SU-DHL-6 (cell line): Measurements from ENCODE around the gene RSU1.

Experiments used
- H2AFZ ChIP-seq: fragments of 200-600 bp; sonication (generic); 2 replicates; pipeline ENCODE4 v1.6.1; 2014; ENCODE audit warnings: low read depth, mild to moderate bottlenecking, moderate library complexity, mixed read lengths, antibody characterized with exemption, low read length; ENCODE audit not compliant: severe bottlenecking
- H3F3A ChIP-seq: fragments of 200-600 bp; shearing (Covaris generic); 2 replicates; pipeline ENCODE4 v1.6.0; 2016; ENCODE audit warnings: antibody characterized with exemption, mild to moderate bottlenecking; ENCODE audit not compliant: insufficient read depth
- H3K27ac ChIP-seq: fragments of 200-600 bp; sonication (generic); 2 replicates; pipeline ENCODE4 v1.5.1; 2016; ENCODE audit warnings: low read depth, mild to moderate bottlenecking, low read length, moderate library complexity, mixed read lengths
- H3K27me3 ChIP-seq: fragments of 200-600 bp; sonication (generic), shearing (Covaris generic); 2 replicates; pipeline ENCODE4 v1.6.0; 2014; ENCODE audit warnings: mild to moderate bottlenecking, low read length
- H3K36me3 ChIP-seq: fragments of 200-600 bp; sonication (generic); 2 replicates; pipeline ENCODE4 v1.6.1; 2014; ENCODE audit warnings: mild to moderate bottlenecking, low read length, mixed read lengths
- H3K4me2 ChIP-seq: fragments of 300-600, 200-600 bp; shearing (Covaris generic), sonication (generic); 2 replicates; pipeline ENCODE4 v1.6.0; 2014; ENCODE audit warnings: low read length, low read depth, mild to moderate bottlenecking; ENCODE audit not compliant: poor library complexity, severe bottlenecking
- H3K4me3 ChIP-seq: fragments of 200-600 bp; sonication (generic); 2 replicates; pipeline ENCODE4 v1.5.1; 2014; ENCODE audit warnings: antibody characterized with exemption, low read length, mild to moderate bottlenecking, mixed read lengths; ENCODE audit not compliant: insufficient read depth, poor library complexity, severe bottlenecking
- H3K79me2 ChIP-seq: fragments of 200-600 bp; sonication (generic); 2 replicates; pipeline ENCODE4 v1.6.1; 2014; ENCODE audit warnings: mild to moderate bottlenecking, low read length, moderate library complexity; ENCODE audit not compliant: insufficient read depth
- H3K9ac ChIP-seq: fragments of 200-600 bp; sonication (generic); 2 replicates; pipeline ENCODE4 v1.7.0; 2014; ENCODE audit warnings: mild to moderate bottlenecking, low read length
- H3K9me2 ChIP-seq: fragments of 200-600 bp; sonication (generic); replicated peaks from 2 replicates; pipeline ENCODE4 v1.6.1; 2014; ENCODE audit warnings: low read length; ENCODE audit not compliant: insufficient read depth
- H3K9me3 ChIP-seq: fragments of 200-600 bp; sonication (generic); 2 replicates; pipeline ENCODE4 v1.6.1; 2014; ENCODE audit warnings: low read length, mixed read lengths; ENCODE audit not compliant: insufficient read depth
- H4K20me1 ChIP-seq: fragments of 200-600 bp; sonication (generic); 2 replicates; pipeline ENCODE4 v1.6.1; 2014; ENCODE audit warnings: low read depth, mild to moderate bottlenecking, antibody characterized with exemption, low read length, moderate library complexity, mixed read lengths
- CTCF ChIP-seq: fragments of 200-600 bp; sonication (generic); IDR thresholded peaks from one replicate; pipeline ENCODE4 v1.5.1; 2017; ENCODE audit warnings: antibody characterized with exemption, mild to moderate bottlenecking, low read length, moderate library complexity; ENCODE audit not compliant: insufficient read depth, poor library complexity, severe bottlenecking
- EZH2phosphoT487 ChIP-seq: fragments of 200-600 bp; sonication (generic), shearing (Covaris generic); conservative IDR thresholded peaks from 2 replicates; pipeline ENCODE4 v1.6.1; 2018; ENCODE audit warnings: mild to moderate bottlenecking, antibody characterized with exemption, low read length, moderate library complexity, mixed read lengths

RSU1 gene

GRCh38 chr10:16817125-16818019, at the start of gene RSU1:
RSU1 (minus strand) TSS chr10:16817424; CDS start chr10:16817081, 343 bp downstream.
- Histone ChIP-seq H3F3A (no peaks in the 10 kb centered on the region), H3K79me2 (peaks cover 42% of the 10 kb centered on the region), H2AFZ (peak within 1 kb of the TSS; percentile 83), H3K27me3 (no peaks in the 10 kb centered on the region), H3K9me3 (peaks cover 10% of the 10 kb centered on the region; the same call in 1 of the 2 replicates), H3K4me2 (peak within 1 kb of the TSS; percentile 94), H3K27ac (peak within 1 kb of the TSS; percentile 36; the same call in 1 of the 2 replicates), H3K36me3 (no peaks in the 10 kb centered on the region), H4K20me1 (no peaks in the 10 kb centered on the region), H3K9me2 (no peaks in the 10 kb centered on the region), H3K4me3 (peak within 1 kb of the TSS; percentile 74), H3K9ac (peak within 1 kb of the TSS; percentile 73)
- TF ChIP-seq EZH2phosphoT487 (no peak), CTCF (no peak)

DNA sequence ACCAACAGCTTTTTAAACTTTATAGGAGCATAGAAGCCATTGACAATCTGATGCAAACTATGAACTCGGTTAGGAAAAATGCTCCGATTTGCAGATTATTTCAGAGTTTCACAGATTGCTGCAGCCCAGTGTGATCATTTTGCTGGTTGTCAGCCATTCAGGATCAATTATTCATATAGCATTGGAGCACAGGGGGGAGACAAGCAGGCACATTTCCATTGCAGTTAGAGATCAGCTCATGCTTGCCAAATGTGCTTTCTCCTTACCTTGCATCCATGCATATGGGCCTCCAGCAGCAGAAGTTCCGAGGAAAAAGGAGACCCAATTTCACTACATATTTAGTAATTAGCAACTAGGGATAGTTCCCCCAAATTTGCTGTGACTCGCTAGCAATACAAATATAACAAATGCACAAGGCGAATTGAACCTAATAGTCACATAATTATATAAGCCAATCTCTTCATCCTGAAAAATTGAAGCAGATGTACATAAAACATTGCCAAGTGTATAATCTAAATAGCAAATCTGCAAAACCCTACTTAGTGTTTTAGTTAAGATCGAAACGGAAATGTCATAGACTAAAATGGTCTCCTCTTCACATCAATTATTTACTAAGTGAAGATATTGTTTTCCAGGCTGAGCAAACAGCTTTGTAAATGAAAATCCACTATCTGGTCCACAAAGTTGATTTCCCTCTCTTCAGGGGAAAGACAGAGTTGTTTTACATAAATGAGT, 49.5 kb upstream of the RSU1 start:
- no peaks in the 10 kb centered on the region for H3F3A ChIP-seq
- H3K9me2 ChIP-seq = no peaks in the 10 kb centered on the region
- TF ChIP-seq EZH2phosphoT487 (no peak), CTCF (no peak)
- no peaks in the 10 kb centered on the region for H3K36me3 ChIP-seq
- H3K9ac ChIP-seq = no peak overlapping the region
- H3K4me2 ChIP-seq = no peak overlapping the region
- no peaks in the 10 kb centered on the region for H3K9me3 ChIP-seq
- no peaks in the 10 kb centered on the region for H3K79me2 ChIP-seq
- H3K27ac ChIP-seq = no peak overlapping the region
- no peak overlapping the region for H3K4me3 ChIP-seq
- H2AFZ ChIP-seq = no peak overlapping the region
- H3K27me3 ChIP-seq = no peaks in the 10 kb centered on the region
- H4K20me1 ChIP-seq = no peaks in the 10 kb centered on the region

GRCh38 chr10:16865766-16866165, 48.5 kb upstream of the RSU1 start:
- H3F3A ChIP-seq = no peaks in the 10 kb centered on the region
- H3K27me3 ChIP-seq = no peaks in the 10 kb centered on the region
- H3K9me2 ChIP-seq = no peaks in the 10 kb centered on the region
- H3K4me3 ChIP-seq = no peak overlapping the region
- no peak overlapping the region for H3K9ac ChIP-seq
- no peaks in the 10 kb centered on the region for H3K79me2 ChIP-seq
- no peaks in the 10 kb centered on the region for H4K20me1 ChIP-seq
- no peaks in the 10 kb centered on the region for H3K36me3 ChIP-seq
- H2AFZ ChIP-seq = no peak overlapping the region
- H3K27ac ChIP-seq = no peak overlapping the region
- no peak for TF ChIP-seq CTCF
- TF ChIP-seq EZH2phosphoT487 = no peak
- no peak overlapping the region for H3K4me2 ChIP-seq
- H3K9me3 ChIP-seq = no peaks in the 10 kb centered on the region
